ENCODE data around the gene GTPBP3. TPM values are rescaled to one million over a fixed set of nuclear protein-coding genes. Genes with fewer than 3 reads are reported as not detected.

The GTPBP3 gene
- total and polyA plus RNA-seq, 2 of the 8 experiments (the other 6 are each of a cell fraction or from before 2014, with no cell fraction given) = 30.4 to 56.0 TPM

- TF ChIP-seq PHF8 (conservative IDR thresholded peaks at IDR 0.05; ENCODE audit: low read depth, low read length) (no peak), JUN (IDR thresholded peaks at IDR 0.05; ENCODE audit: low read depth, low read length) (no peak), RFX5 (IDR thresholded peaks at IDR 0.05; ENCODE audit: borderline replicate concordance, low read depth, low read length) (no peak), KDM1A (IDR thresholded peaks at IDR 0.05; ENCODE audit: borderline replicate concordance, low read length) (no peak), ATF3 (IDR thresholded peaks at IDR 0.05; ENCODE audit: insufficient read depth, low read depth, low read length) (no peak), RXRA (IDR thresholded peaks at IDR 0.05; ENCODE audit: insufficient read depth, low read depth, low read length) (no peak)
Observed at GRCh38 chr19:17311455-17312188, 25.7 kb upstream of the GTPBP3 start (continued).
